Duodenal mucosa (tissue), 2 donors: ENCODE results near the gene VWA2.

Experiments used
- H3K27ac ChIP-seq: one replicate; pipeline ENCODE4 v1.7.0; 2013; ENCODE audit warnings: low read depth, low read length
- H3K27me3 ChIP-seq, 2 donors: one replicate each; pipeline ENCODE4 v1.7.0; 2013; ENCODE audit warnings: low read length in 2 of 2, control low read depth in 1 of 2; ENCODE audit not compliant: insufficient read depth in 2 of 2, control insufficient read depth in 1 of 2
- H3K36me3 ChIP-seq, 2 donors: one replicate each; pipeline ENCODE4 v1.7.0; 2013; ENCODE audit warnings: low read length in 2 of 2, control low read depth in 1 of 2; ENCODE audit not compliant: insufficient read depth in 2 of 2, control insufficient read depth in 1 of 2
- H3K4me1 ChIP-seq, 2 donors: one replicate each; pipeline ENCODE4 v1.7.0; 2013; ENCODE audit warnings: low read length in 2 of 2, control low read depth in 1 of 2; ENCODE audit not compliant: insufficient read depth in 2 of 2, control insufficient read depth in 1 of 2
- H3K4me3 ChIP-seq, 2 donors: one replicate each; pipeline ENCODE4 v1.7.0; 2013; ENCODE audit warnings: low read length in 2 of 2, low read depth in 1 of 2
- H3K9ac ChIP-seq, 2 donors: one replicate each; pipeline ENCODE4 v1.7.0; 2013; ENCODE audit warnings: low read length in 2 of 2, low read depth in 1 of 2
- H3K9me3 ChIP-seq, 2 donors: one replicate each; pipeline ENCODE4 v1.7.0; 2013; ENCODE audit warnings: low read length in 2 of 2, control low read depth in 1 of 2; ENCODE audit not compliant: control insufficient read depth in 1 of 2

The VWA2 gene

DNA sequence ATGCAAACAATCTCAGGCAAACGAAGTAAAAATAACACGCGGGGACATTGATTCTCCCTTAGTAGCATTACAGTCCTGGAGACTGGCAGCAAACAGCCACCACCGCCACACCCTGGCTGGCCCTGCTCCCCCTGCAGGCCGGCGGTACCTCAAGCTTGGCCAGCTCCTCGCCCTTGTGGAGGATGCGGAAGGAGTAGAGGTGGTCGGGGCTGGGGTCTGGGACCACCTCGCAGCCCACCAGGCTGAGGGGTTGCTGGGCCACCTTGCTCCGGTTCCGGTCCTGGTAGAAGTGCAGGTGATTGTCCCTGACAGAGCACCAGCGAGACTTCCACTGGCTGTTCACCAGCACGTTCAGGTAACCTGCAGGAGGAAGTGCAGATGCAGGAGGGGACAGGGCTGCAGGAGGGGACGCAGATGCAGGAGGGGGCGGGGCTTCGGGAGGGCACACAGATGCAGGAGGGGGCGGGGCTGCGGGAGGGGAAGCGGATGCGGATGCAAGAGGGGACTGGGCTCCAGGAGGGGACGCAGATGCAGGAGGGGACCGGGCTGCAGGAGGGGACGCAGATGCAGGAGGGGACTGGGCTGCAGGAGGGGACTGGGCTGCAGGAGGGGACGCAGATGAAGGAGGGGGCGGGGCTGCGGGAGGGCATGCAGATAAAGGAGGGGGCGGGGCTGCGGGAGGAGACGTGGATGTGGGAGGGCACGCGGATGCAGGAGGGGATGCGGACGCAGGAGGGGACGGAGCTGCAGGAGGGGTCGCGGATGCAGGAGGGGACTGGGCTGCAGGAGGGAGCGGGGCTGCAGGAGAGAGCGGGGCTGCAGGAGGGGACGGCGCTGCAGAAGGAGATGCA is 65.7 kb downstream of the VWA2 start:
- Histone ChIP-seq H3K4me1 (peaks cover 8 to 12% of the 10 kb centered on the region in 2 donors), H3K4me3 (peak overlapping the region; percentile 53 to 64), H3K27ac (no peak overlapping the region), H3K27me3 (no peaks in the 10 kb centered on the region), H3K36me3 (peaks cover 0 to 8% of the 10 kb centered on the region in 2 donors), H3K9me3 (no peaks in the 10 kb centered on the region), H3K9ac (peak overlapping the region; percentile 4 to 42)

DNA sequence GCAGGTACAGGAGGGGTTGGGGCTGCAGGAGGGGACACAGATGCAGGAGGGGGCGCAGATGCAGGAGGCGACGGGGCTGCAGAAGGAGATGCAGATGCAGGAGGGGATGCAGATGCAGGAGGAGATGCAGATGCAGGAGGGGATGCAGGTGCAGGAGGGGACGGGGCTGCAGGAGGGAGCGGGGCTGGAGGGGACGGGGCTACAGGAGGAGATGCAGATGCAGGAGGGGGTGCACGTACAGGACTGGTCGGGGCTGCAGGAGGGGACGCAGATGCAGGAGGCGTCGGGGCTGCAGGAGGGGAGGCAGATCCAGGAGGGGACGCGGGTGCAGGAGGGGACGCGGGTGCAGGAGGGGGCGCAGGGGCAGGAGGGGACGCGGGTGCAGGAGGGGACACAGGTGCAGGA is 66.5 kb downstream of the VWA2 start:
- no peaks in the 10 kb centered on the region for H3K9me3 ChIP-seq
- H3K36me3 ChIP-seq: peaks cover 0 to 5% of the 10 kb centered on the region in 2 donors
- H3K27ac ChIP-seq: no peak overlapping the region
- H3K4me3 ChIP-seq: no peak overlapping the region
- no peaks in the 10 kb centered on the region for H3K27me3 ChIP-seq
- H3K4me1 ChIP-seq: peaks cover 8 to 12% of the 10 kb centered on the region in 2 donors
- H3K9ac ChIP-seq: no peak overlapping the region

DNA sequence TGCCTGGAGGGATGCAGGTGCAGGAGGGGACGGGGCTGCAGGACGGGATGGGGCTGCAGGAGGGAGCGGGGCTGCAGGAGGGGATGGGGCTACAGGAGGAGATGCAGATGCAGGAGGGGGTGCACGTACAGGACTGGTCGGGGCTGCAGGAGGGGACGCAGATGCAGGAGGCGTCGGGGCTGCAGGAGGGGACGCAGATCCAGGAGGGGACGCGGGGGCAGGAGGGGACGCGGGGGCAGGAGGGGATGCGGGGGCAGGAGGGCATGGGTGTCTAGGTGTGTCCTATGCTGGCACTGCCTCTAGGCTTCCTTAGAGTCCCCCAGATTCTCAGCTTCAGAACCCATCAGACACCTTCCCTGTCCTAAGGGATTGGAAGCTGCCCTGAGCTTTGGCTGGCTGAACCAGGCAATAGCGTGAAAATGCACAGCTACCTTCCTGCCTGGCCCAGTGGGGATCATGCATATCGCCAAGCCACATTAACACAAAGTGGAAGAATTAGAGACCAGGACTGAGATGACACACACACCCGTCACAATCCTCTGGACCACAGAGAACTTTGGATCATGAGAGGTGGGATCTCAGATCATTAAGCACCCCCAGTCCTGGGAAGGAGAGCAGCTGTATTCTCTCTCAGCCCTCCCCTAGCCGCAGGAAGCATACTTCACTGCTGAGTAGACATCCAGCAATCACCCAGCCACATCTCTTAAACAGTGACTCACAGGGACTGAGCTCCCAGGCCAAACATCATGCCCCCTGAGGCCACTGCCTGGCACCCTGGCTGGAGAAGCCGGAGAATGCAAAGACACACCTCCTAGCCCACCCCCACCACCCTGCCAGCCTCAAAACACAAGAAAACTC is 67.3 kb downstream of the VWA2 start:
- peaks cover 8 to 12% of the 10 kb centered on the region in 2 donors for H3K4me1 ChIP-seq
- no peak overlapping the region for H3K4me3 ChIP-seq
- no peak overlapping the region for H3K27ac ChIP-seq
- H3K9me3 ChIP-seq: no peaks in the 10 kb centered on the region
- no peaks in the 10 kb centered on the region for H3K27me3 ChIP-seq
- H3K36me3 ChIP-seq: no peaks in the 10 kb centered on the region
- no peak overlapping the region for H3K9ac ChIP-seq

DNA sequence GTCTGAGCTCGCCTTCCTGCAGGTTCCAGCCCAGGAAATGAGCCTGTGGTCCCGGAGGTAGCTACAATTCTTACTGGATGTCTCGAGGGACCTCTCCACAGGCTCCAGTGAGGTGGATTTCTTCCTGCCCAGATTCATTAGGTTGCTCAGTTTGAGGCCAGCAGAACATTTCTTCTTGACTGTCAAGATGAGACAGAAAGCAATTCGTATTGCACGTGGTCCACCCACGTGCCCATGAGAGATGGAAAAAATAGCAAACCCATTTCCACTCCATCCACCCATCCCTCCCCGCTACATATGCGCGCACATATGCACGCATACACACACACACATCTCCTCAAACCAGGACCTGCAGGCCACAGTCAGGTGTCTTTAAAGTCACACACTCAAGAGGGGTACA is 68.7 kb downstream of the VWA2 start:
- no peak overlapping the region for H3K27ac ChIP-seq

DNA sequence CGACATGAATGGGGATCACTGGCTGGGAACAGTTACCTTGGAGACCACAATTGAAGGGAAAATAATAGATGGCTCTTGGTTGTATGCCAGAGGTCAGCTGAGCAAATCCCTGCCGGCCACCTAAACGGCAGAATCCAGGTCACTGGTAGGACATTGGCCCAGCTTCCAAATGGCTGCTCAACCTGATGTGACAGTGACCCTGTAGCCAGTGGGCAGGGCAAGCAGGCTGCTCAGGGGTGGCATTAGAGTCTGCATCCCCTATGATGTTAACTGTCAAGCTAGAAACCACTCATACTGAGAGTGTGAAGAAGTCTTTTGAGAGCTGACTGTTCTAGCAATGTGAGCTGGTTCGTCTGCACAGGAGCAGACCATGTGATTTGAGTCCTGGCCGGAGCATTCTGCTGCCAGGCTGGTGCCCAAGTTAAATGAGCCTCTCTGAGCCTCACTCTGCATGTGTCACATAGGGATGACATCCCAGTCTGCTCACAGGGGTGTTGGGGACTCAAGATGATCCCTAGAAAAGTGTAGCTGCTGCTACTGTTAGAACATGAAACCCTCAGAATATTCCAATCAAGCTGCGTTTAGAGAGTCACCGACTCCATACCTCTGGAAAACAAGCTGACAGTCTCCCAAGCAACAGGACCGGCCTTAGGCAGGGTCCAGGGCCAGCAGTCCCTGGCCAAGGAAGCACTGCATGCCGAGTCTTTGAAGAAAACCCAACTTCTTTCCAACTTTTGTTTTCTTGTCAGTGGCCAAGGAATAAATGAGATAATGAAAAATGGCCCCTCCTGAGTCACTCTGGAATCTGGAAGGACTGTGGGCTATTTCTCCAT is 69.7 kb downstream of the VWA2 start:
- peaks cover 8 to 10% of the 10 kb centered on the region in 2 donors for H3K4me1 ChIP-seq
- no peak overlapping the region for H3K27ac ChIP-seq
- H3K27me3 ChIP-seq: no peaks in the 10 kb centered on the region

More for the DNA sequence above, 68.7 kb downstream of the VWA2 start:
- Histone ChIP-seq H3K27me3 (no peaks in the 10 kb centered on the region), H3K4me3 (no peak overlapping the region), H3K4me1 (peaks cover 8 to 12% of the 10 kb centered on the region in 2 donors), H3K9ac (no peak overlapping the region), H3K9me3 (no peaks in the 10 kb centered on the region), H3K36me3 (peaks cover 0 to 3% of the 10 kb centered on the region in 2 donors)

DNA sequence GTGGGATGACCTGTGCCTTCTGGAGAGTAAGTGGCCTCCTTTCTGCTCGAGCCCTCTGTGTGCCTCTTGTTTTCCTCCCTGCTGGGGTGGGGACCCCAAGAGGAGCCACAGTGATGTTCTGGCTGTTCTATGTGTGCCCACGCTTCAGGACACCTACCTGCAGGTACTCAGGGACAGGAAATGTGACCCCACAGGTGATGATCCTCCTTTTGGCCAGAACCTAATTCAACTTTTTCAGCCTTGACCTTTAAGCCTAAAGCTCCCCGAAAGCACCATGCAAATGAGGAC is 70.3 kb downstream of the VWA2 start:
- Histone ChIP-seq H3K36me3 (peaks cover 0 to 3% of the 10 kb centered on the region in 2 donors), H3K9ac (no peak overlapping the region), H3K4me3 (no peak overlapping the region), H3K27ac (no peak overlapping the region), H3K9me3 (no peaks in the 10 kb centered on the region), H3K4me1 (peaks cover 4 to 5% of the 10 kb centered on the region in 2 donors), H3K27me3 (no peaks in the 10 kb centered on the region)

More for the DNA sequence above, 69.7 kb downstream of the VWA2 start:
- Histone ChIP-seq H3K36me3 (peaks cover 0 to 3% of the 10 kb centered on the region in 2 donors), H3K4me3 (no peak overlapping the region), H3K9ac (no peak overlapping the region), H3K9me3 (no peaks in the 10 kb centered on the region)

DNA sequence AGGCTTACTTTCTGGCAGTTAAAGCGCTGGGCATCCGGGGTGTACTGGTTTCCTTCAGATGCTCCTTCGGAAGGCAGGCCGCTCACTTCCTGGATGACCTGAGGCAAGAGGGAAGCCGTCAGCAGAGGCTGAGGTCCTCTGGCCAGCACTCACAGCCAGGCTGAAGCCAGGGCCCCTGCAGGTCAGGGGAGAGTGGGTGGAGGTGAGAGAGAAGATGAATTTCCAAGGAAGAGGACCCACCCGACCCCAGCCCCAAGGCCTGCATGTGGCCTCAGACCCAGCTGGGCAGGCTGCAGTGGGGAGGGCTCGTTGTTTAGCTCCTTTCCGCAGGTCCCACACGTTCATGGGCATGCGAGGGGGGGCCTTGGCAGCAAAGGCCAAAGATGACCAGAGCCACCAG is 71.3 kb downstream of the VWA2 start:
- no peak overlapping the region for H3K9ac ChIP-seq
- H3K4me3 ChIP-seq: no peak overlapping the region
- H3K4me1 ChIP-seq: no peaks in the 10 kb centered on the region
- H3K9me3 ChIP-seq: no peaks in the 10 kb centered on the region
- H3K27me3 ChIP-seq: no peaks in the 10 kb centered on the region
- no peak overlapping the region for H3K27ac ChIP-seq
- H3K36me3 ChIP-seq: peaks cover 0 to 3% of the 10 kb centered on the region in 2 donors

DNA sequence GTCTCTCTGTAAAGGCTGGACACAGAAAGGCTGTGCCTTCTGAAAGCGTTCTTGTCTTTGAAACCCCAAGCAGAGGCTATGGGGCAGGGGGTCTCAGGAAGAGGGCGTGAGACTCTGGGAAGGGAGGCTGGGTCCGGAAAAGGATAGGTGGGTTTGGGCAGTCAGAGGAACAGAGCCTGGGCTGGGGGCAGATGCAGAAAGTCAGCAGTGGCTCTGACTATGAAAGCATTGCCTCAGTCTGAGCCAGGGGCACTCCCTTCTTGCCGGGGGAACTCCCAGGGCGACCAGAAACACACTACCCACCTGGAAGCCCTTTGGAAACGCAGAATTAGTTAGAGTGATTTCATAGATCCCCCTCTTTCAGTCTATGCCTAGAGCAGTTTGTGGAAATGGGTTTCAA is 72.0 kb downstream of the VWA2 start:
- Histone ChIP-seq H3K27me3 (no peaks in the 10 kb centered on the region), H3K9me3 (no peaks in the 10 kb centered on the region), H3K9ac (no peak overlapping the region), H3K36me3 (peaks cover 0 to 3% of the 10 kb centered on the region in 2 donors), H3K4me3 (no peak overlapping the region), H3K27ac (no peak overlapping the region), H3K4me1 (no peaks in the 10 kb centered on the region)

DNA sequence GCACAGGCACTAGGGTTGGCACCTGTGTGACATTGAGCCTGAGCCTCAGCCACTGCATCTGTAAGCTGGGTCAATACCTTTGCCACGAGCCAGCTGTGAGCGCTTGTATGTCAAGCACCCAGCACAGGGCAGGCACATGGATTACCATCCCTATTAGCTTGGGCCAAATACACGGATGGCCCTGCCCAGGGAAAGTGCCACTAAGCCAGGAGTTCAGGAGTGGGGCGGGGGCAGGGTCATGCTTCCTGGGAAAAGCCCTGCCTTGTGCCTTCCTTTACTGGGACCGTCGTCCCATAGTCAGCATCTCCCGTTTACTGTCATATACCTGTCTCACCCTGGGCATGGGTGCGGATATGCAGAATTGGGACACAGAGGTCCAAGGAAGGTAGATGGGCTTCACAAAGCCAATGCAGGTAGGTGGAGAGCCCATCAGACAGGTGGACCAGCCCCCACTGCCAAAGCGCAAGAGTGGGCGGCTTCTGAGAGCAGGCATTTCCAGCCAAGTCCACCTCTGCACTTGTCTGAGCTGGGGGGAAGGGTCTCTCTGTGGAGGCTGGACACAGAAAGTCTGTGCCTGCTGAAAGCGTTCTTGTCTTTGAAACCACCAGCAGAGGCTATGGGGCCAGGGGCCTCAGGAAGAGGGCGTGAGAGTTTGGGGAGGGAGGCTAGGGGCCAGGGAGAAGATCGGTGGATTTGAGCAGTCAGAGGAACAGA is 72.6 kb downstream of the VWA2 start:
- Histone ChIP-seq H3K4me3 (no peak overlapping the region), H3K9ac (no peak overlapping the region), H3K27ac (no peak overlapping the region), H3K4me1 (no peaks in the 10 kb centered on the region), H3K27me3 (no peaks in the 10 kb centered on the region), H3K36me3 (peaks cover 0 to 3% of the 10 kb centered on the region in 2 donors), H3K9me3 (no peaks in the 10 kb centered on the region)
